Fibroblast of pulmonary artery (primary cell): ENCODE results near the gene RETN.

Experiments
- DNase-seq: peaks from one replicate; pipeline ENCODE4 v3.0.0-alpha.2; 2010; ENCODE audit warnings: low read depth
- H3K4me3 ChIP-seq: replicated peaks from 2 replicates; pipeline ENCODE4 v1.5.1; 2011; ENCODE audit warnings: low read depth, mild to moderate bottlenecking, control low read depth, low read length, moderate library complexity
- TF ChIP-seq, protein P1 (sequence below): IDR thresholded peaks from 2 replicates; pipeline ENCODE4 v1.5.1; 2011; ENCODE audit warnings: mild to moderate bottlenecking, control low read depth, low read length, inconsistent platforms; ENCODE audit errors: missing control alignments

RETN gene

DNA sequence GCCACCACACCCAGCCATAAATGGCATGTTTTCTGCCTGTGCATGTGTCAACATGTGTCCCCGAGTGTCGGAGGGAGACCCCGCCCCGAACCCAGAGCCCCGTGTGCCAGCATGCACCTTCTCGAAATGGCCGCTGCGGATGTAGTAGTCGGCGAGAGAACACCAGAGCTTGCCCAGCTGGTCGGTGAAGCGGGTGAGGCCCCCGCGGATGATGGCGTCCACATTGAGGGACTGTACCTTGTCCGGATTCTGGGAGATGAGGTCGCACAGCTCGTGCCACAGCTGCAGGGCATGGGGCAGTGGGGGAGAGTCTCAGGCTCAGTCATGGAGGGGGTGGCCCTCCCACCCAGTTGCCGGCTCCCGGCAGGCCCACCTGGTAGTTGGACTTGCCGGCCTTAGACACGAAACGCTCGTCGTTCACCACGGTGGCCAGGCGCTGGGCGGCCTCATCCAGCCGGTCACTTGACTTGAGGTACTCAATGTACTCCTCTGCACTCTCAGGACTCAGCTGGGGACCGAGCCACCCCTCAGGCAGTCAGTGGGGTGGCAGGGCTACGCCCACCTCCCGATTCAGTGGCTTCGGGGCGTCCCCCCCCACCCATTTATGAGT lies 43.0 kb upstream of the RETN start:
- DNase-seq = no peak
- no peak overlapping the region for H3K4me3 ChIP-seq
- TF ChIP-seq, protein P1, sequence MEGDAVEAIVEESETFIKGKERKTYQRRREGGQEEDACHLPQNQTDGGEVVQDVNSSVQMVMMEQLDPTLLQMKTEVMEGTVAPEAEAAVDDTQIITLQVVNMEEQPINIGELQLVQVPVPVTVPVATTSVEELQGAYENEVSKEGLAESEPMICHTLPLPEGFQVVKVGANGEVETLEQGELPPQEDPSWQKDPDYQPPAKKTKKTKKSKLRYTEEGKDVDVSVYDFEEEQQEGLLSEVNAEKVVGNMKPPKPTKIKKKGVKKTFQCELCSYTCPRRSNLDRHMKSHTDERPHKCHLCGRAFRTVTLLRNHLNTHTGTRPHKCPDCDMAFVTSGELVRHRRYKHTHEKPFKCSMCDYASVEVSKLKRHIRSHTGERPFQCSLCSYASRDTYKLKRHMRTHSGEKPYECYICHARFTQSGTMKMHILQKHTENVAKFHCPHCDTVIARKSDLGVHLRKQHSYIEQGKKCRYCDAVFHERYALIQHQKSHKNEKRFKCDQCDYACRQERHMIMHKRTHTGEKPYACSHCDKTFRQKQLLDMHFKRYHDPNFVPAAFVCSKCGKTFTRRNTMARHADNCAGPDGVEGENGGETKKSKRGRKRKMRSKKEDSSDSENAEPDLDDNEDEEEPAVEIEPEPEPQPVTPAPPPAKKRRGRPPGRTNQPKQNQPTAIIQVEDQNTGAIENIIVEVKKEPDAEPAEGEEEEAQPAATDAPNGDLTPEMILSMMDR = no peak

DNA sequence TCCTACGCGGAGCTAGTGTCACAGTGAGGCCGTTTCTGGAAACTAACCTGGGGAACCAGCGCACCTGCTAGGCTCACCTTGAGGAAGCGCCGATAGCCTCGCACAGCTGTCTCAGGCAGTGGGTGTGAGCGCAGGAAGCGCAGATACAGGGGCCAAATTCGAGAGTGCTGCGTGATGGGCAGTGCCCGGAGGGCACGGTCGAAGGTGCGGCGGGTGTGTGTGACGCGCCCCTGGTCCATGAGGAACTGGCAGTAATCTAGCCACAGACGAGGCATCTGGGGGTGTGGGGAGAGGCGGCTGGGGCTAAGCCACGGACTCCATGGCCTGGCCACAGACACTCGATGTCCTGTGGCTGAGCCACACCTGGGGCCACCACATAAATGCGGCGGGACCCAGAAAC lies 41.7 kb upstream of the RETN start:
- no peak for DNase-seq
- TF ChIP-seq, protein P1 = no peak
- no peak overlapping the region for H3K4me3 ChIP-seq

DNA sequence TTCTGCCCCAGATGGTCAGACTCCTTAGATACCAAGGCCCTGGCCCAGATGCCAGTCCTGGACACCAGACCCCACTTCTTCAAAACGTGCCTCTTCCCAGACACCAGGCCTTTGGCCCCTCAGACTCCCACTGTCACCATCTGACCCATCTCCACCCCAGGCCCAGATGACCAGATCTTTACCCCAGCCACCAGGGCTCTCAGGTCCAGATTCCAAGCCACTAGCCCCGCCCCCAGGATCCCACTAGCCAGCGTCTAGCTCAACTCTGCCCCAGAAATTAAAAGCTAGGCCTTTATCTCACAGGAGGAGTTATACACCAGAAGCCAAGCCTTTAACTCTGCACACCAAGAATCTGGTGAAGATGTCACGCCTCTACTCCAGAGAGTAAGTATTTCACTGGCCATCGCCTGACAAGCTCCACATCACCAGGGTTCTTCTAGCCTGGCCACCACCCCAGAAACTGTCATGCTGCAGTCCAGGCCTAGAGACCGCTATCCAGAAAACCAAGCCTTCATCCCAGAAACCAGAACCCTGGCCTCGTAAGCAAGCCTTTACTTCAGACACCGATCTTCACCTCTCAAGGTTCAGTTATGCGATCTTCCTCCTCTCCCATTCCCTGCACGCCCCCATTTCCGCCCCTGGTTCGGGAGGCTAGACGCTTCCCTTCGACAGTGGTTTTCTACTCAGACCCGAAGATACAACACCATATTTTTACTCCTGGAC lies 40.1 kb upstream of the RETN start:
- H3K4me3 ChIP-seq = peak overlapping the region; percentile 100
- TF ChIP-seq, protein P1 = no peak
- DNase-seq = no peak

DNA sequence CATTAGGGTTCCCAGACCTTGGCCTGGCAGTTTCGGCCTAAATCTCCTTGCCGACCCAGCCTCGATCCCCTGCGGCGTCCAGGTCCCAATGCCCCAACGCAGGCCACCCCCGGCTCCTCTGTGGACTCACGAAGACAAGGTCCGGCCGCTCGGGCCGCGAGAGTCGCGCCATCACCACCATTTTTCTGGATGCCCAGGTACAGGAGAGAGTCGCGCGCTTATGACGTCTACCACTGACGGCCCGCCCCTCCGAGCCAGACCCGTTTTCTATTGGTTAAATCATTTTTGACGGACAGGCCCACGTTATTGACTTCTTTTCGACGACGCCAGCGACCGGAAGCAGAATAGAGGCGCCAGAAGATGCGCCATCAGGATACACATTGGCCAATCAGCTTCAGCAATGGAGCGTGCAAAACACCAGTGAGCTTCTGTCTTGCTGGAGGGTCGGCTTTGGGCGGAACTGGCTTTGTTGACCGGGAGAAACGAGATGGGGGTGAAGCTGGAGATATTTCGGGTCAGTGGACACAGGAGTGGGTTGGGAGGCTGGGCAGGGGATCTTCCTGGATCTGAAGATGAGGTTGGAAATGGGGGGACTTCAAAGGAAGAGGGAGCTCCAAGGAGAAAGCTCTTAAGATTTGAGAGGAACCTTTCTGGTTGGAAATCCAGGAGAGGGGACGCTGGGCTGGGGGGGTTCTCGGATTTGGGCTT lies 39.3 kb upstream of the RETN start, which contains the start of the genes PET100 and XAB2:
PET100 (plus strand) TSS at position 447 of the 708 bp plus-strand sequence; CDS start at position 488, 41 bp downstream.
XAB2 (minus strand) TSS at position 199 of the 708 bp plus-strand sequence; CDS start at position 181, 18 bp downstream.
- peak within 1 kb of the TSS; percentile 100 for H3K4me3 ChIP-seq
- TF ChIP-seq, protein P1 = no peak
- DNase-seq = peak; percentile 99

DNA sequence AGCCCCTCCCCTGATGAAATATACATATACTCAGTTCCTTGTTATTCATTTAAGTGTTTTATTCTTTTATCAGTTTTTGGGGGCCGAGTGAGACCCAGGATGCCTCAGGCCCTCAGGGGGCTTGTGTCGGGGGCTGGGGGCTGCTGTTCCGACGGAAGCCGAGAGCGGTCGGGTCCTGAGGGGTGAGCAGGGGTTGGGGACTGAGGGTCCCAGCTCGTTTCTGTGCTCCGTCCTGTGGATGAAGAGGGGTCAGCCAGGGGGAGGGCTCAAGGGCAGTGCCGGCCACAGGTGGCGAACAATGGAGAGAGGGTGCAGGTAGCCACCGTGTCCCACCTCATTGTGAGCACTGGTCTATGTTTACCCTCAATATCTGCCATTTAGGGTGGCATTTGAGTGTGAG lies 37.3 kb upstream of the RETN start:
- DNase-seq = no peak
- H3K4me3 ChIP-seq = no peak overlapping the region
- TF ChIP-seq, protein P1 = no peak

DNA sequence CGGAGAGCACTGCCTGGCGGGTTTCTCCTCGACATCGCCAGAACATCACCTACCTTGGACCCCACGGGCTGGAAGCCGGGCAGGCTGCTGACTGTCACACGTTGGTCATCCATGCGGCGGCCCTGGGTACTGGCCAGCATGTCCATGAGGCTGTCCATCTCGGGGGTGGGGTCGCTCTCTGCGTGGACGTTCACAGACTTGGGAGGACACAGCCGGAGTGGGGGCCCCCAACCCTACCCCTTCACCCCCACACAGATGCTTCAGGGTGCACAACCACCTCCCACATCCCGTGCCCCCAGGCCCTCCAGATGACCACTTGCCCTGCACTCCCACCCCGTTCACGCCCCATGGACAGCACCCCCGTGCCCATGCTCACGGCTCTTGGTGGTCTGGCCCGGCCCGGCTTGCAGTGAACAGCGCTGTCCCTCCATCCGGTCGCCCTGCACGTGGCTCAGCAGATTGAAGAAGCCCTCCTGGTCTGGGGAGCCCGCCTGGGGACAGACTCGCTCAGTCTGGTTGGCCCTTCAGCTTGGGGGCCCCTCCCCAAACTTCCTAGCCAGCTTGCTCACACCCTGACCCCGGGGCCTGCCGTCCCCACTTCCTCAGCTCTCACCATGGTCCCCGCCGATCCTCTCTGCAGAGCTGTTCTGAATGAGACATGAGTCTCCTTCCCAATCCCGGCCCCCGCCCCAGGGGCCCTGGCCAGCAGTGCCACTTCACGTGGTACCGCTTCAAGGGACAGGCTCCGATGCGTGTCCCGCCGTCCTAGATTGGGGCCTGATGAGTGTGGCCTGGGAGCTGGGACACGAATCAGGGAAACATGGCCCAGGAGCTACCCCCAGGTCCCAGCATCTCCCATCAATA lies 36.3 kb upstream of the RETN start:
- H3K4me3 ChIP-seq = no peak overlapping the region
- no peak for DNase-seq
- TF ChIP-seq, protein P1 = no peak
